ENCODE data around the gene CCDC136.

CCDC136 gene

GRCh38 chr7:128846781-128847444 is 55.1 kb downstream of the CCDC136 start:
- DNase-seq = no peak

DNA sequence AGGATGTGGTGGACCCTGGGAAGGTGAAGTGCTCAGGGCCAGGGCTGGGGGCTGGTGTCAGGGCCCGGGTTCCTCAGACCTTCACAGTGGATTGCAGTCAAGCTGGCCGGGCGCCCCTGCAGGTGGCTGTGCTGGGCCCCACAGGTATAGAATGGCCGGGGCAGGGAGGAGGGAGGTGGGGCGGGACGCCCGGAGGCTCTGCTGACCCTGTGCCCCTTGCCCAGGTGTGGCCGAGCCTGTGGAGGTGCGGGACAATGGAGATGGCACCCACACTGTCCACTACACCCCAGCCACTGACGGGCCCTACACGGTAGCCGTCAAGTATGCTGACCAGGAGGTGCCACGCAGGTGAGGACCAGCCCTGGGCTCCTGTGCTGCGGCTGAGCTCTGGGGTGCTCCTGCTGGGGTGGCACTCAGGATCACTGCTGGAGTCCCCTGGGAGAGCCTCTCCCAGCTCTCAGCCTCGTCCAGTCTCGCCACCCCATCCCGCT is 56.0 kb downstream of the CCDC136 start:
- DNase-seq = no peak

DNA sequence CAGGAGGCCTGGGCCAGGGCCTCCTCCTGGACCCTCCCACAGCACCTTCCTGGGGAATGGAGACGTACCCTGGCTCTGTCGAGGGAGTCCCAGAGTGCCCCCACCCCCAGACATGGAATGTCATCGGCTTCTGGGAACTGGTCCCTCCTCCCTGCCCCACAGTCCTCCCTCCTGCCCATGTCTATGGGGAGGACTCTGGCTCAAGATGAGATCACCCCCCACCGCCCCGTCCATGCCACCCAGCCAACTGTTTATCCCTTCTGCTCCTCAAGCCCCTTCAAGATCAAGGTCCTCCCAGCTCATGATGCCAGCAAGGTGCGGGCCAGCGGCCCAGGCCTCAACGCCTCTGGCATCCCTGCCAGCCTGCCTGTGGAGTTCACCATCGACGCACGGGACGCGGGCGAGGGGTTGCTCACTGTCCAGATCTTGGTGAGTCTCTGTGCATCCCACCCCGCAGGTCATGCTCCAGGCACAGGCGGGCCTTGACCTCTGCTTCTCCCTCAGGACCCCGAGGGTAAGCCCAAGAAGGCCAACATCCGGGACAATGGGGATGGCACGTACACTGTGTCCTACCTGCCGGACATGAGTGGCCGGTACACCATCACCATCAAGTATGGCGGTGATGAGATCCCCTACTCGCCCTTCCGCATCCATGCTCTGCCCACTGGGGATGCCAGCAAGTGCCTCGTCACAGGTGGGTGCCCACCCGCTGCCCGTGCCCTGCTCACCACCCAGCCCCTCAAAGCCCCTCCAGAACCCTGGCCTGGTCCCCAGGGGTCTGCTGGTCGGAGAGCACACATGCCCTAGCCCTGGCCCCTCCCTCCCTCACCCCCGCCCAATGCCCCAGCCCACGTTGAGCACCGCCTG is 56.8 kb downstream of the CCDC136 start:
- no peak for DNase-seq

DNA sequence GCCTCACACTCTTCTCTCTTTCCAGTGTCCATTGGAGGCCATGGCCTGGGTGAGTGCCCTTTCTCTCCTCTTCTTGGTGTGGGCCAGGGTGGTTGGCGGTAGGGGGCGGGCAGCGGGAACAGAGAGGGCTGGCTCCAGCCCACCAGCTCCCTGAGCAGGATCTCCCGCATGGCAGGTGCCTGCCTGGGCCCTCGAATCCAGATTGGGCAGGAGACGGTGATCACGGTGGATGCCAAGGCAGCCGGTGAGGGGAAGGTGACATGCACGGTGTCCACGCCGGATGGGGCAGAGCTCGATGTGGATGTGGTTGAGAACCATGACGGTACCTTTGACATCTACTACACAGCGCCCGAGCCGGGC is 57.4 kb downstream of the CCDC136 start:
- no peak for DNase-seq

- no peak for DNase-seq
Measured at GRCh38 chr7:128849804-128850490, 58.2 kb downstream of the CCDC136 start.

DNA sequence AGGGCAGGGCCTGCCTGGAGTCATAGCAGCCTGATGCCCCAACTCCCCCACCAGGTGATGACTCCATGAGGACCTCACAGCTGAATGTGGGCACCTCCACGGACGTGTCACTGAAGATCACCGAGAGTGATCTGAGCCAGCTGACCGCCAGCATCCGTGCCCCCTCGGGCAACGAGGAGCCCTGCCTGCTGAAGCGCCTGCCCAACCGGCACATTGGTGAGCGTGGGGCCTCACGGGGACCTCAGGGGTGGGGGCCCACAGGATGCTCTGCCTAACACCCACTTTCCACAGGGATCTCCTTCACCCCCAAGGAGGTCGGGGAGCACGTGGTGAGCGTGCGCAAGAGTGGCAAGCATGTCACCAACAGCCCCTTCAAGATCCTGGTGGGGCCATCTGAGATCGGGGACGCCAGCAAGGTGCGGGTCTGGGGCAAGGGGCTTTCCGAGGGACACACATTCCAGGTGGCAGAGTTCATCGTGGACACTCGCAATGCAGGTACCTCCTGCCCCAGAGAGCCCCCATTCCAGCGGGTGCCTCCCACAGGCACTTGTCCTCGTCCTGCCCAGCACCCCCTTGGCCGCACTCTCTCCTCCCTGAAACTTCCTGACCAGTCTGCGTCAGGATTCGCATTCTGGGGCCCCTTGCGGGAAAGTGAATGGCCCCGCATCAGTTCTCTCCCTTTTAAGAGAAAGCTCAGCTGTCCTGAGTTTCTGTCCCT is 60.9 kb downstream of the CCDC136 start:
- no peak for DNase-seq

GRCh38 chr7:128853799-128854198 is 62.0 kb downstream of the CCDC136 start:
- DNase-seq = no peak

- DNase-seq = no peak
Measured at GRCh38 chr7:128854396-128854795, 62.6 kb downstream of the CCDC136 start.

GRCh38 chr7:128855559-128855958 is 63.8 kb downstream of the CCDC136 start:
- no peak for DNase-seq

DNA sequence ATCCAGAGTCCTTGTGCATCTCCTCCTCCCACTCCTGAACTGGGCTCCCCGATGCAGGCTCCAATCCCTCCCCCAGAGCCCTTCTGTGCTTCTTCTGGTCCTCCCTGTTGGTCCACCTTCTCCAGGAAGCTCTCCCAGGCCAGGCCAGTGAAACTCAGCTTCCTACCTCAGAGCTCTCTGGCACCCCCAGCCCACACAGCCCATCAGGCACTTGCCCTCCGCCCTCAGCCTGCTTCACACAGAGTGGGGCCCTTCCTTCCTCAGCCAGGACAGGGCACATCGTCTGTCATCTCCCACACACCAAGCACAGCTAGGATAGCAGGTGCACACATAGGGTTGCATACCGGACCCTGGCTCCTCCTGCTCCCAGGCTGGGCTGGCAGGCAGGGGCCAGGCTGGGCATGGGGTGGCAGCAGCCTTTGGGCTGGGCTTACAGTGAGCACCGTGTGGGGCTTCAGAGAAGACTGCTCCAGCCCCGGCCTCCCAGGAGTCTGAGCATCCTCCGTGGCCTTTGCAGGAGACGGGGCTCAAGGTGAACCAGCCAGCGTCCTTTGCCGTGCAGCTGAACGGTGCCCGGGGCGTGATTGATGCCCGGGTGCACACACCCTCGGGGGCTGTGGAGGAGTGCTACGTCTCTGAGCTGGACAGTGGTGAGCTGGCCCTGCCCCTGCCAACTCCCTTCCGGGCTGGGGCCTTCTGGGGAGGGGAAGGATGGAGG is 64.4 kb downstream of the CCDC136 start:
- no peak for DNase-seq

DNA sequence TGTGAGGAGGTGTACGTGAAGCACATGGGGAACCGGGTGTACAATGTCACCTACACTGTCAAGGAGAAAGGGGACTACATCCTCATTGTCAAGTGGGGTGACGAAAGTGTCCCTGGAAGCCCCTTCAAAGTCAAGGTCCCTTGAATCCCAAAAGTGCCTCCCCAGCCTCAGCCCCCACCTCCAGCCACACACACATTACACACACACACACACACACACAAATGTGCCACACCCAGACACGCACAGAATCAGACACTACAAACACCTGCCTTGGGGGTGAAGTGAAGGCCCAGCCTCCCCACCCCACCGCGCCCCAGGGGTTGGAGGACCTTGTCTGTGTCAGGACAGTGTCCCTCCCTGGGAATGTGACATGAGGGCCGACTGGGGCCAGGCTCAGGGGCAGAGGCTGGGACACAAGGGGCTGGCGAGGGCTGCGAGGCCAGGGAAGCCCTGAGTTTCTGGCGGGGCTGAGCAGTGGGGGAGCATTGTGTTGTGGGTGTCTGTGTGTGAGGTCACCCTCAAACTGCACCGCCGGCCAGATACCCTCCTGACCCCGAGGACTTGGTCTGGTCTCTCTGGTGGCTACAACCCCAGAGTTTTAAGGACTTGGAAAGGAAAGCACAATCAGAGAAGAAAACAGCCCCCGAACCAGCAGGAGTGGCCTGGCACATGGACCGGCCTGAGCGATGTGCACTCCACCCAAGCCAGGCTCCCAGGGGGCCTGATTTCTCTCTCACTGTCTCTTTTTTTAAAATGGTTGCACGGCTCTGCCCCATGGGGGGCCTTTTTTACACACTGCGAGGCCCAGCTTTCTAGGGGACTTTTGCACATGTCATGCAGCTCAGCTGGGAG is 66.8 kb downstream of the CCDC136 start:
- no peak for DNase-seq

DNA sequence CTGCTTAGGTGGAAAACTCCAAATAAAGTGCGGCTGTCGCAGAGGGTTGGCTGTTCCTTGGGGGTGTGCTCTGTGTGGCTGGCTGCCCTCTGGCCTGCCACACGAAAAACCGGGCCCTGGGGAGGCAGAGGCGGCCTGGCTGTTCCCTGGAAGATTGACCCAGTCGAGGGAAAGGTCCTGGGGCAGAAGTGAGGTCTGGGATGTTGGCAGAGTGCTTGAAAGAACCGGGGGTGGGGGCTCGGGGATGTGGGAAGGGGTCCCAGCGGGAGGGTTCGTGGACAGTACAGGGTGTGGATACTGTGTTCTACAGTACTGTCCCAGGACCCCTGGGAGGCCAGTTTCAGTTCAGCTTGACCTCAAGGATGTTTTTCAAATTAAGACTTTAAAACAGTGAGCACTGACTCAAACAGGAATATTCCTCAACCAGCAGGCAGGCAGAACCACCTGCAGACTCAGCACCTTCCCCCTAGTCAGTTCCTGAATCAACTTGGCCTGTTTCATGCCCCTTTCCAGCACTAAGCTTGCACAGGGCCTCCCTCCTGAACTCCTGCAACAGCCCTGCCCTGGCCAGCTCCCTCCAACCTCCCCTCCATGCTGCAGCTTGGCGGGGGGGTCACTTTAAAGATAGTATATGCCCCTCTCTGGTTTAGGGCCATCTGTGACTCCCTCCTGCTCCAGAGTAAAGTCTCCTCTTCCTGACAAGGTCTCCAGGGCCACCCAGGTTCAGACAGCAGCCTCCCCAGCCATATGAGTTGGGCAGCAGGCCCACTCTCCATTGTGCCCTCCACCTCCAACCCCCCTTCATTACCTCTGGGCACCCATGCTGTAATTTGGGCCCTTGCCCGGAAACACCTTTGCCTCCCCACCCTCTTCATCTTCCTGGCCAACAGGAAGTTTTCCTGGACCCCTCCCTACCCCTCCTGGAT is 67.7 kb downstream of the CCDC136 start:
- no peak for DNase-seq

- no peak for DNase-seq
Measured at GRCh38 chr7:128860158-128861073, 68.6 kb downstream of the CCDC136 start.

- DNase-seq = no peak
Measured at GRCh38 chr7:128861957-128862570, 70.3 kb downstream of the CCDC136 start.

GRCh38 chr7:128862571-128863432 is 71.0 kb downstream of the CCDC136 start, which contains the start of gene ATP6V1F:
Gene ATP6V1F (plus strand): TSS chr7:128862856. CDS start chr7:128862905, 49 bp downstream.
- peak; percentile 99 for DNase-seq

- DNase-seq = peak; percentile 28
Measured at GRCh38 chr7:128863433-128863989, 71.7 kb downstream of the CCDC136 start.

GRCh38 chr7:128865303-128865702 is 73.5 kb downstream of the CCDC136 start:
- no peak for DNase-seq

Measured in effector CD8-positive, alpha-beta T cell (primary cell).